ENCODE results near the gene CRISPLD2. TPM values are rescaled to one million over a fixed set of nuclear protein-coding genes. Genes with fewer than 3 reads are reported as not detected.

The CRISPLD2 gene
- total and polyA plus RNA-seq, 9 of the 15 experiments (the other 6 are each of a cell fraction or from before 2014, with no cell fraction given), result 0.03 to 0.24 (median 0.04) TPM; not detected in 4

GRCh38 chr16:84952335-84953189 lies 132.8 kb downstream of the CRISPLD2 start (continued):
- TF ChIP-seq ZNF766 (CRISPR knock-in tag; conservative IDR thresholded peaks at IDR 0.05) (peak; percentile 94), MYBL2 (IDR thresholded peaks at IDR 0.05; ENCODE audit: low read depth) (no peak), MYBL2 (CRISPR knock-in tag; IDR thresholded peaks at IDR 0.05; ENCODE audit: borderline replicate concordance) (no peak), KAT2B (IDR thresholded peaks at IDR 0.05; ENCODE audit: low read depth, low read length) (no peak), ZNF584 (CRISPR knock-in tag; IDR thresholded peaks at IDR 0.05; ENCODE audit: low read depth) (no peak; the same call in 1 of the 2 replicates), MCM5 (IDR thresholded peaks at IDR 0.05; ENCODE audit: low read depth) (no peak), ARID3A (IDR thresholded peaks at IDR 0.05; ENCODE audit: borderline replicate concordance, low read depth, low read length) (peak; percentile 64; the same call in 1 of the 2 replicates), RBM14 (IDR thresholded peaks at IDR 0.05; ENCODE audit: borderline replicate concordance, insufficient read depth, low read depth, low read length) (no peak), CTBP1 (IDR thresholded peaks at IDR 0.05; ENCODE audit: borderline replicate concordance) (peak; percentile 86), REST (IDR thresholded peaks at IDR 0.05; ENCODE audit: borderline replicate concordance) (peak; percentile 79; the same call in 1 of the 2 replicates), REST (CRISPR knock-in tag; IDR thresholded peaks at IDR 0.05; ENCODE audit: low read depth) (no peak; the same call in 1 of the 2 replicates), SOX6 (IDR thresholded peaks at IDR 0.05) (peak; percentile 97), ZNF23 (CRISPR knock-in tag; IDR thresholded peaks at IDR 0.05) (no peak), MEF2A (IDR thresholded peaks at IDR 0.05; ENCODE audit: control insufficient read depth, low read depth, low read length) (peak; percentile 31; the same call in 1 of the 2 replicates), POLR2A (conservative IDR thresholded peaks at IDR 0.05) (no peak), ZNF586 (CRISPR knock-in tag; conservative IDR thresholded peaks at IDR 0.05) (no peak), MAZ (CRISPR knock-in tag; conservative IDR thresholded peaks at IDR 0.05 in 1 of 2, IDR thresholded peaks at IDR 0.05 in 1 of 2) (peak; percentile 34 to 69; a peak in 2 of 4 replicates), ZNF79 (CRISPR knock-in tag; IDR thresholded peaks at IDR 0.05; ENCODE audit: low read depth) (no peak), NFE2L1 (tag; IDR thresholded peaks at IDR 0.05; ENCODE audit: borderline replicate concordance, low read depth) (no peak)
